Prostate gland (tissue), 2 donors: ENCODE data around the gene PGR.

Experiments used
- POLR2A ChIP-seq: fragments of 450-650 bp; IDR thresholded peaks from one replicate; pipeline ENCODE4 v1.6.1; 2016; ENCODE audit warnings: antibody characterized with exemption, mild to moderate bottlenecking
- POLR2AphosphoS5 ChIP-seq: sonication (generic); formaldehyde crosslinking; IDR thresholded peaks from one replicate; pipeline ENCODE4 v1.6.1; 2017; ENCODE audit warnings: antibody characterized with exemption
- TF ChIP-seq, protein P1 (sequence below), 4 experiments: fragments of 200-600 bp in 2 of 4; fragments of 450-650 bp in 2 of 4; sonication (generic) in 2 of 4; IDR thresholded peaks; 1 replicate in 3 of 4; 2 replicates in 1 of 4; pipeline ENCODE4 v1.5.1; 2016 to 2019; ENCODE audit warnings: antibody characterized with exemption in 4 of 4, mild to moderate bottlenecking in 2 of 4, moderate library complexity in 2 of 4

DNA sequence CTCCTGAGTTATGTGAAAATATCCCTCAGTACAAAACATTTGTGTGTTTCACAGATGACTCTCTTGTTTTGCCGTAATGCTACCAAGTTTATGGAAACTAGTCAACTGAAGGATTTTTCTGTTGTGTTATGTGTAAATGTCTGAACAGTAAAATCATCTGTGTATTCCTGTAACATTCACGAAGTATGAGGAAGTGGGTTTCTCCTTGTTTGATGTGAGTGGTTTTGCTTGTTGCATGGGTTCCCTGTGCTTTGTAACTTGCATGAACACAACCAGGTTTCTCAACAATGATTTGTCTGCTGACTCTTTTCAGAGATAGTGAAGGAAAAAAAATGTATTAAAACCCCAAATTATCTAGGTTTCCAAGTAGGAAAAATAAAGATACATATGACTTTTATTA, 138.1 kb downstream of the PGR start:
- TF ChIP-seq, protein P1, sequence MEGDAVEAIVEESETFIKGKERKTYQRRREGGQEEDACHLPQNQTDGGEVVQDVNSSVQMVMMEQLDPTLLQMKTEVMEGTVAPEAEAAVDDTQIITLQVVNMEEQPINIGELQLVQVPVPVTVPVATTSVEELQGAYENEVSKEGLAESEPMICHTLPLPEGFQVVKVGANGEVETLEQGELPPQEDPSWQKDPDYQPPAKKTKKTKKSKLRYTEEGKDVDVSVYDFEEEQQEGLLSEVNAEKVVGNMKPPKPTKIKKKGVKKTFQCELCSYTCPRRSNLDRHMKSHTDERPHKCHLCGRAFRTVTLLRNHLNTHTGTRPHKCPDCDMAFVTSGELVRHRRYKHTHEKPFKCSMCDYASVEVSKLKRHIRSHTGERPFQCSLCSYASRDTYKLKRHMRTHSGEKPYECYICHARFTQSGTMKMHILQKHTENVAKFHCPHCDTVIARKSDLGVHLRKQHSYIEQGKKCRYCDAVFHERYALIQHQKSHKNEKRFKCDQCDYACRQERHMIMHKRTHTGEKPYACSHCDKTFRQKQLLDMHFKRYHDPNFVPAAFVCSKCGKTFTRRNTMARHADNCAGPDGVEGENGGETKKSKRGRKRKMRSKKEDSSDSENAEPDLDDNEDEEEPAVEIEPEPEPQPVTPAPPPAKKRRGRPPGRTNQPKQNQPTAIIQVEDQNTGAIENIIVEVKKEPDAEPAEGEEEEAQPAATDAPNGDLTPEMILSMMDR (IDR thresholded peaks at IDR 0.05) = no peak
- no peak for TF ChIP-seq POLR2A
- no peak for TF ChIP-seq POLR2AphosphoS5
